Measurements from ENCODE around the gene DCXR. TPM values are rescaled to one million over a fixed set of nuclear protein-coding genes. Genes with fewer than 3 reads are reported as not detected.

Gene DCXR
- total RNA-seq, 2 experiments from 2014 or later = 132 to 147 TPM

DNA sequence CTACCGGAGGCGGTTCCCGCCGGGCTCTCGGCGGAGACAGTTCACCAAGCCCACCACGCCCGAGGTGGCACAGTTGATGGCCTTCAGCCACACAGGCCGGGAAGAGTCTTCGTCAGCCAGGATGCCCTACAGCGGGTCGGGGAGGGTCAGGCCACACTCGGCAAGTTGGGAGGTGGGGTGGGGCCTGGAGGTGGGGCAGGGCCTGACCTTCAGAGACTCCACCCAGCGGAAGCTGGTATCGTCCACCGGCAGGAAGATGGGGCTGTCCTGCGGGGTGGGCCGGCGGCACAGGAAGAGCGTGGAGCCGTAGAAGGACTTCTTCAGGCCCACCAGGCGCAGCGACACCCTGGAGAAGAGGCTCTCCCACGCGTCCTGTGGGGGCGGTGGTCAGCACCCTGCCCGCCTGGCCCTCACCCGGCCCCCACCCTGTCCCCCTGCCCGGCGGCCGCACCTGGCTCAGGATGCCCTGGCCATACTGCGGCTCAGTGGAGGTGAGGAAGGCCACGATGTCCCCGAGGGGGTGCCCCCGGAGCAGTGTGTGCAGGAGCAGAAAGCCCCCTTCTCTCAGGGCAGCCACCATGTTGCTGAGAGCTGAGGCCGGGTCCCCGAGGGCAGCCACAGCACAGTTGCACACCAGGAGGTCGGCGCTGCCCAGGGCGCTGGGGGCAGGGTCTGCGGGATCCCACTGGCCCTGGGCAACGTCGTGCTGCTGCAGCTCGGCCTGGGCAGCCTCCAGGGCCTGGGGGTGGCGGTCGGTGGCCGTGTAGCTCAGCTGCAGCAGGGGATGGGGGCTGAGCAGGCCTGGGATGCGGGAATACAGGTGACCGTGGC, 47.7 kb upstream of the DCXR start:
- CTCF ChIA-PET (ENCODE audit: unreplicated experiment) = no interaction called here
- H3K9me2 ChIP-seq (ENCODE audit: insufficient read depth, low read length) = no peaks in the 10 kb centered on the region
- no peak overlapping the region for H2AFZ ChIP-seq (ENCODE audit: low read length)
- no peak for TF ChIP-seq EZH2phosphoT487 (IDR thresholded peaks at IDR 0.05; ENCODE audit: borderline replicate concordance, low read depth, low read length)
- TF ChIP-seq, protein P1, sequence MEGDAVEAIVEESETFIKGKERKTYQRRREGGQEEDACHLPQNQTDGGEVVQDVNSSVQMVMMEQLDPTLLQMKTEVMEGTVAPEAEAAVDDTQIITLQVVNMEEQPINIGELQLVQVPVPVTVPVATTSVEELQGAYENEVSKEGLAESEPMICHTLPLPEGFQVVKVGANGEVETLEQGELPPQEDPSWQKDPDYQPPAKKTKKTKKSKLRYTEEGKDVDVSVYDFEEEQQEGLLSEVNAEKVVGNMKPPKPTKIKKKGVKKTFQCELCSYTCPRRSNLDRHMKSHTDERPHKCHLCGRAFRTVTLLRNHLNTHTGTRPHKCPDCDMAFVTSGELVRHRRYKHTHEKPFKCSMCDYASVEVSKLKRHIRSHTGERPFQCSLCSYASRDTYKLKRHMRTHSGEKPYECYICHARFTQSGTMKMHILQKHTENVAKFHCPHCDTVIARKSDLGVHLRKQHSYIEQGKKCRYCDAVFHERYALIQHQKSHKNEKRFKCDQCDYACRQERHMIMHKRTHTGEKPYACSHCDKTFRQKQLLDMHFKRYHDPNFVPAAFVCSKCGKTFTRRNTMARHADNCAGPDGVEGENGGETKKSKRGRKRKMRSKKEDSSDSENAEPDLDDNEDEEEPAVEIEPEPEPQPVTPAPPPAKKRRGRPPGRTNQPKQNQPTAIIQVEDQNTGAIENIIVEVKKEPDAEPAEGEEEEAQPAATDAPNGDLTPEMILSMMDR (conservative IDR thresholded peaks at IDR 0.05; ENCODE audit: low read length) = no peak
- H4K20me1 ChIP-seq (ENCODE audit: insufficient read depth, low read length) = no peaks in the 10 kb centered on the region
- no peaks in the 10 kb centered on the region for H3K4me1 ChIP-seq (ENCODE audit: insufficient read depth, low read length, poor library complexity, severe bottlenecking)
- POLR2A ChIA-PET = no interaction called here
- H3K4me2 ChIP-seq (ENCODE audit: low read length) = no peak overlapping the region
- H3K9me3 ChIP-seq (ENCODE audit: low read length) = no peaks in the 10 kb centered on the region
- BruUV-seq (replicated peaks) = no TSS peak
- intact Hi-C loops (cut with micrococcal nuclease; ENCODE audit: unreplicated experiment) = no loop called here
- H3K4me3 ChIP-seq (ENCODE audit: low read depth, low read length, poor library complexity, severe bottlenecking) = no peak overlapping the region
- no peaks in the 10 kb centered on the region for H3K79me2 ChIP-seq (ENCODE audit: insufficient read depth, low read depth, low read length)
- DNase-seq (ENCODE audit: low spot score) = no peak
- H3K36me3 ChIP-seq (ENCODE audit: insufficient read depth, low read length) = peaks cover 100% of the 10 kb centered on the region
- H3K27ac ChIP-seq (ENCODE audit: low read depth, low read length, poor library complexity, severe bottlenecking) = no peak overlapping the region

DNA sequence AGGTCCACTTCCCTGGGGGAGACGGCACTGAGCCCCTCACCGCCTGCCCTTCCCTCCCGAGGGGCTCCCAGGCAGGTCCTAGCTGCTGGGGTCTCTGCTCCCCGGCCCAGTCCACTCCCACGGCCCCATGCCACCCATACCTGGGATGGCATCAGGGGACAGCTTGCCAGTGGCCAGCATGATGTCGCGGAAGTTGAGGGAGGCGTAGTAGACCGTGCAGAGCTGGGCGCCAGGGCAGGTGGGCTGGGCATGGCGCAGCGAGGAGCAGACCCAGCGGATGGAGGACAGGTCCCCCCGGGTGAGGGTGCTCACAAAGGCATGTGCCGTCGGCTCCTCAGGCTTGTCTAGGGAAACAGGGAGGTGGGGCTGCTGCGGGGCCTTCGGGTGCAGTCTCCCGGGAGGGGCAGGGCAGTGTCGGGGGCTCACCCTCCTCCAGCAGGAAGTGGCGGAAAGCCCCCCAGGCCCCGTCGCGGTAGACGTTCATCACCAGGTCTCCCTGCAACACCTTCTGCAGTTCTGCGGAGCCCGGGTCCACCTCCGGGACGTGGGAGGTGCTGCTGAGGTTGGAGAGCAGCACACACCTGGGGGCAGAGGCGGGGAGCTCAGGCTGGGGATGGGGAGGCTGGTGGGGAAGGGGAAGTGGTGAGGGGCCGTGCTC, 47.0 kb upstream of the DCXR start:
- no TSS peak for BruUV-seq (replicated peaks)
- Histone ChIP-seq H3K9me2 (ENCODE audit: insufficient read depth, low read length) (no peaks in the 10 kb centered on the region), H3K27ac (ENCODE audit: low read depth, low read length, poor library complexity, severe bottlenecking) (no peak overlapping the region), H3K36me3 (ENCODE audit: insufficient read depth, low read length) (peaks cover 100% of the 10 kb centered on the region), H3K4me1 (ENCODE audit: insufficient read depth, low read length, poor library complexity, severe bottlenecking) (no peaks in the 10 kb centered on the region), H3K4me3 (ENCODE audit: low read depth, low read length, poor library complexity, severe bottlenecking) (no peak overlapping the region), H3K4me2 (ENCODE audit: low read length) (no peak overlapping the region), H2AFZ (ENCODE audit: low read length) (no peak overlapping the region), H3K79me2 (ENCODE audit: insufficient read depth, low read depth, low read length) (no peaks in the 10 kb centered on the region), H4K20me1 (ENCODE audit: insufficient read depth, low read length) (no peaks in the 10 kb centered on the region), H3K9me3 (ENCODE audit: low read length) (no peaks in the 10 kb centered on the region)
- intact Hi-C loops (cut with micrococcal nuclease; ENCODE audit: unreplicated experiment) = no loop called here
- no peak for DNase-seq (ENCODE audit: low spot score)
- TF ChIP-seq, protein P1 (conservative IDR thresholded peaks at IDR 0.05; ENCODE audit: low read length) = no peak
- TF ChIP-seq EZH2phosphoT487 (IDR thresholded peaks at IDR 0.05; ENCODE audit: borderline replicate concordance, low read depth, low read length) = no peak
- ChIA-PET POLR2A (no interaction called here), CTCF (ENCODE audit: unreplicated experiment) (no interaction called here)

Measured in OCI-LY7 (cell line).